ENCODE measurements around the gene SLC16A7. TPM values are rescaled to one million over a fixed set of nuclear protein-coding genes. Genes with fewer than 3 reads are reported as not detected.

The SLC16A7 gene
- total and polyA plus RNA-seq, 2 of the 8 experiments (the other 6 are each of a cell fraction or from before 2014, with no cell fraction given): 0.74 to 4.3 TPM

DNA sequence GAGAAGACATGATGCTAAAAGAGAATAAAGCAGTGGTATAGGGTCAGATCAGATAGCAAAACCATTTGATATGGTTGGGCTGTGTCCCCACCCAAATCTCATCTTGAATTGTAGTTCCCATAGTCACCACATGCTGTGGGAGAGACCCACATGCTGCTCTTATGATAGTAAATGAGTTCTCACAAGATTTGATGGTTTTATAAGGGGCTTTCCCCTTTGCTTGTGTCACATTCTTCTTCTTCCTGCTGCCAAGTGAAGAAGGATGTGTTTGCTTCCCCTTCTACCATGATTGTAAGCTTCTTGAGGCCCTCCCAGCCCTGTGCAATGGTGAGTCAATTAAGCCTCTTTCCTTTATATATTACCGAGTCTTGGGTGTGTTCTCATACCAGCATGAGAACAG, 49.4 kb downstream of the SLC16A7 start:
- ChIA-PET CTCF (ENCODE audit: partially characterized antibody) (interaction anchor here (0.9 kb wide), 1 partner anchor 13 kb away, joined by 4 read pairs; no protein-coding TSS in a partner anchor), POLR2A (ENCODE audit: partially characterized antibody) (no interaction called here)
- no peak overlapping the region for H4K91ac ChIP-seq (replicated peaks; ENCODE audit: insufficient read length, low read length)
- no peak overlapping the region for H2BK20ac ChIP-seq (ENCODE audit: low read length)
- H3K79me1 ChIP-seq (ENCODE audit: low read depth, low read length): no peaks in the 10 kb centered on the region
- WGBS, 2 experiments (ENCODE audit: extremely low coverage in 1 of 2, insufficient coverage in 1 of 2, insufficient read length in 1 of 2, insufficient replicate concordance in 2 of 2, low coverage in 1 of 2, low lambda C conversion rate in 2 of 2, missing lambda C conversion rate in 1 of 2): 88% methylated on average over 1 of the region's 1 CpG; no CpG with 5 or more reads in 1 of the 2 experiments
- no peak overlapping the region for H2AK5ac ChIP-seq (ENCODE audit: low read depth, low read length)
- no peak overlapping the region for H3K4ac ChIP-seq (replicated peaks; ENCODE audit: insufficient read length, low read depth, low read length)
- no peak overlapping the region for H2BK15ac ChIP-seq (ENCODE audit: low read length)
- no peak overlapping the region for H2BK5ac ChIP-seq (ENCODE audit: low read depth, low read length)
- H3K9ac ChIP-seq (replicated peaks in 1 of 4; ENCODE audit: extremely low read depth in 1 of 4, low read depth in 3 of 4, low read length in 3 of 4): no peak overlapping the region
- no peaks in the 10 kb centered on the region for H3K27me3 ChIP-seq (replicated peaks in 1 of 4; ENCODE audit: control insufficient read depth in 3 of 4, extremely low read depth in 1 of 4, insufficient read depth in 3 of 4, low read length in 3 of 4)
- no peak overlapping the region for H3K27ac ChIP-seq (ENCODE audit: low read depth, low read length)
- no peaks in the 10 kb centered on the region for H3K4me1 ChIP-seq (replicated peaks in 1 of 4; ENCODE audit: control insufficient read depth in 3 of 4, insufficient read depth in 4 of 4, low read length in 3 of 4)
- H3K18ac ChIP-seq (ENCODE audit: extremely low read depth, low read length): no peak overlapping the region
- H2BK120ac ChIP-seq (replicated peaks; ENCODE audit: low read depth, low read length): no peak overlapping the region
- TF ChIP-seq RNF2 (IDR thresholded peaks at IDR 0.05; ENCODE audit: borderline replicate concordance, low read depth, low read length, missing control alignments, poor library complexity, severe bottlenecking) (no peak), RBBP5 (IDR thresholded peaks at IDR 0.05; ENCODE audit: borderline replicate concordance, low read depth, low read length) (no peak), CBX5 (IDR thresholded peaks at IDR 0.05; ENCODE audit: low read depth, low read length) (no peak), NRF1 (IDR thresholded peaks at IDR 0.05; ENCODE audit: low read depth, low read length) (no peak), TCF12 (IDR thresholded peaks at IDR 0.05; ENCODE audit: low read depth, low read length) (no peak), BRCA1 (IDR thresholded peaks at IDR 0.05; ENCODE audit: low read depth, low read length) (no peak), MAFK (IDR thresholded peaks at IDR 0.05; ENCODE audit: low read depth, low read length) (no peak), SP1 (IDR thresholded peaks at IDR 0.05; ENCODE audit: low read depth, low read length) (no peak), EZH2 (IDR thresholded peaks at IDR 0.05; ENCODE audit: low read depth, low read length, severe bottlenecking) (no peak), ASH2L (IDR thresholded peaks at IDR 0.05; ENCODE audit: low read length) (no peak), SP4 (IDR thresholded peaks at IDR 0.05; ENCODE audit: low read length) (no peak)
- TF ChIP-seq, protein P1, sequence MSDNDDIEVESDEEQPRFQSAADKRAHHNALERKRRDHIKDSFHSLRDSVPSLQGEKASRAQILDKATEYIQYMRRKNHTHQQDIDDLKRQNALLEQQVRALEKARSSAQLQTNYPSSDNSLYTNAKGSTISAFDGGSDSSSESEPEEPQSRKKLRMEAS (IDR thresholded peaks at IDR 0.05): no peak
- no peak for DNase-seq (ENCODE audit: low read depth in 1 of 2, low spot score in 2 of 2)
- no peaks in the 10 kb centered on the region for H3K23me2 ChIP-seq (ENCODE audit: low read depth, low read length)
- no peak overlapping the region for H3K23ac ChIP-seq (ENCODE audit: insufficient read length)
- H2BK12ac ChIP-seq (ENCODE audit: low read depth, low read length): no peak overlapping the region
- no peaks in the 10 kb centered on the region for H3K79me2 ChIP-seq (ENCODE audit: control insufficient read depth in 1 of 2, insufficient read depth in 2 of 2, low read length in 2 of 2)
- H4K5ac ChIP-seq (ENCODE audit: insufficient read length, low read depth, low read length): no peak overlapping the region
- no peak overlapping the region for H4K8ac ChIP-seq (ENCODE audit: extremely low read depth, insufficient read depth, low read length)
- H4K20me1 ChIP-seq (replicated peaks in 1 of 2; ENCODE audit: control insufficient read depth in 1 of 2, insufficient read depth in 2 of 2, low read length in 2 of 2): no peaks in the 10 kb centered on the region
- no peak for FAIRE-seq
- no peak overlapping the region for H3K14ac ChIP-seq (ENCODE audit: insufficient read length)
- H3K4me3 ChIP-seq (ENCODE audit: extremely low read depth in 1 of 4, insufficient read depth in 2 of 4, low read depth in 3 of 4, low read length in 4 of 4): no peak overlapping the region
- no peak overlapping the region for H3K4me2 ChIP-seq (ENCODE audit: insufficient read depth in 1 of 2, low read depth in 2 of 2, low read length in 2 of 2)
- no peaks in the 10 kb centered on the region for H3K9me3 ChIP-seq (ENCODE audit: insufficient read depth in 2 of 2, low read depth in 1 of 2, low read length in 1 of 2)
- no peaks in the 10 kb centered on the region for H3K36me3 ChIP-seq (ENCODE audit: control insufficient read depth in 2 of 4, insufficient read depth in 4 of 4, low read length in 3 of 4)
- no peak overlapping the region for H3K56ac ChIP-seq (replicated peaks; ENCODE audit: insufficient read length, low read depth, low read length)
- no peak overlapping the region for H2AFZ ChIP-seq (ENCODE audit: low read length)

Measured in H1 (cell line).